ENCODE data around the gene IGF1.

The IGF1 gene

GRCh38 chr12:102439426-102440405 is 40.6 kb downstream of the IGF1 start:
- H3K4me3 ChIP-seq (ENCODE audit: low read depth, low read length), result no peak overlapping the region
- no peak for DNase-seq (ENCODE audit: low read depth)
- no peak for TF ChIP-seq CTCF (IDR thresholded peaks at IDR 0.05; ENCODE audit: low read depth, low read length, missing control alignments)

GRCh38 chr12:102438827-102439210 is 41.5 kb downstream of the IGF1 start:
- no peak for TF ChIP-seq CTCF (IDR thresholded peaks at IDR 0.05; ENCODE audit: low read depth, low read length, missing control alignments)
- no peak overlapping the region for H3K4me3 ChIP-seq (ENCODE audit: low read depth, low read length)
- no peak for DNase-seq (ENCODE audit: low read depth)

GRCh38 chr12:102438047-102438826 is 42.1 kb downstream of the IGF1 start:
- no peak overlapping the region for H3K4me3 ChIP-seq (ENCODE audit: low read depth, low read length)
- TF ChIP-seq CTCF (IDR thresholded peaks at IDR 0.05; ENCODE audit: low read depth, low read length, missing control alignments), result no peak
- no peak for DNase-seq (ENCODE audit: low read depth)

- no peak overlapping the region for H3K4me3 ChIP-seq (ENCODE audit: low read depth, low read length)
- no peak for TF ChIP-seq CTCF (IDR thresholded peaks at IDR 0.05; ENCODE audit: low read depth, low read length, missing control alignments)
- no peak for DNase-seq (ENCODE audit: low read depth)
These were observed 42.9 kb downstream of the IGF1 start for GRCh38 chr12:102437511-102437910.

- no peak for TF ChIP-seq CTCF (IDR thresholded peaks at IDR 0.05; ENCODE audit: low read depth, low read length, missing control alignments)
- DNase-seq (ENCODE audit: low read depth), result no peak
- H3K4me3 ChIP-seq (ENCODE audit: low read depth, low read length), result no peak overlapping the region
These were observed 43.5 kb downstream of the IGF1 start for GRCh38 chr12:102436867-102437266.

GRCh38 chr12:102435827-102436436 is 44.4 kb downstream of the IGF1 start:
- no peak for DNase-seq (ENCODE audit: low read depth)
- TF ChIP-seq CTCF (IDR thresholded peaks at IDR 0.05; ENCODE audit: low read depth, low read length, missing control alignments), result no peak
- no peak overlapping the region for H3K4me3 ChIP-seq (ENCODE audit: low read depth, low read length)
